Measurements from ENCODE around the gene SMG1. TPM values are rescaled to one million over a fixed set of nuclear protein-coding genes. Genes with fewer than 3 reads are reported as not detected.

Gene SMG1
- total and polyA plus RNA-seq, 10 of the 15 experiments (the other 5 are each of a cell fraction or from before 2014, with no cell fraction given) = 3.9 to 66.7 (median 37.0) TPM

GRCh38 chr16:18801145-18801972, 124.8 kb downstream of the SMG1 start, which contains the start of gene ARL6IP1 (continued):
- no peak for TF ChIP-seq ZNF622 (IDR thresholded peaks at IDR 0.05)
- no peak for TF ChIP-seq CEBPB (IDR thresholded peaks at IDR 0.05; ENCODE audit: borderline replicate concordance in 1 of 2, low read depth in 2 of 2, low read length in 2 of 2)
- TF ChIP-seq LARP7 (IDR thresholded peaks at IDR 0.05) = peak; percentile 40
- TF ChIP-seq CEBPZ (IDR thresholded peaks at IDR 0.05; ENCODE audit: low read depth, low read length) = no peak
- no peak for TF ChIP-seq RAD51 (IDR thresholded peaks at IDR 0.05)
- no peak for TF ChIP-seq SIN3A (IDR thresholded peaks at IDR 0.05; ENCODE audit: low read depth, low read length)
- no peak for TF ChIP-seq E4F1 (IDR thresholded peaks at IDR 0.05; ENCODE audit: borderline replicate concordance, partially characterized antibody)
- TF ChIP-seq HSF1 (IDR thresholded peaks at IDR 0.05; ENCODE audit: low read depth, low read length) = no peak
- TF ChIP-seq CREM (IDR thresholded peaks at IDR 0.05; ENCODE audit: low read depth) = peak; percentile 67
- peak; percentile 44; the same call in 1 of the 2 replicates for TF ChIP-seq RB1 (IDR thresholded peaks at IDR 0.05; ENCODE audit: borderline replicate concordance)
- peak; percentile 93 for TF ChIP-seq HDGF (IDR thresholded peaks at IDR 0.05)
- TF ChIP-seq MXI1 (IDR thresholded peaks at IDR 0.05; ENCODE audit: low read depth, low read length) = peak; percentile 83
- peak; percentile 79 for TF ChIP-seq NBN (IDR thresholded peaks at IDR 0.05)
- peak; percentile 100 for TF ChIP-seq POLR2A (IDR thresholded peaks at IDR 0.05; ENCODE audit: low read depth, low read length)
- no peak for TF ChIP-seq ZNF24 (IDR thresholded peaks at IDR 0.05)
- peak; percentile 85 for TF ChIP-seq DPF2 (IDR thresholded peaks at IDR 0.05)
- peak; percentile 68 for TF ChIP-seq RELA (IDR thresholded peaks at IDR 0.05; ENCODE audit: borderline replicate concordance, partially characterized antibody)
- TF ChIP-seq ZNF207 (IDR thresholded peaks at IDR 0.05; ENCODE audit: borderline replicate concordance) = peak; percentile 53
- no peak for TF ChIP-seq ATF2 (IDR thresholded peaks at IDR 0.05; ENCODE audit: low read length)
- TF ChIP-seq TAF1 (IDR thresholded peaks at IDR 0.05; ENCODE audit: borderline replicate concordance, low read depth, low read length) = peak; percentile 76
- peak; percentile 94 for TF ChIP-seq FOXM1 (IDR thresholded peaks at IDR 0.05; ENCODE audit: low read depth, low read length)
- TF ChIP-seq CREB1 (IDR thresholded peaks at IDR 0.05; ENCODE audit: low read depth) = peak; percentile 73

Measured in GM12878 (cell line).